GM12872 (cell line): ENCODE data around the gene MRPL33.

ENCODE experiments used
- TF ChIP-seq, protein P1 (sequence below): IDR thresholded peaks from 3 replicates; pipeline ENCODE4 v1.5.1; 2011; ENCODE audit warnings: low read depth, mild to moderate bottlenecking, low read length, moderate library complexity; ENCODE audit not compliant: insufficient read depth

Gene MRPL33

DNA sequence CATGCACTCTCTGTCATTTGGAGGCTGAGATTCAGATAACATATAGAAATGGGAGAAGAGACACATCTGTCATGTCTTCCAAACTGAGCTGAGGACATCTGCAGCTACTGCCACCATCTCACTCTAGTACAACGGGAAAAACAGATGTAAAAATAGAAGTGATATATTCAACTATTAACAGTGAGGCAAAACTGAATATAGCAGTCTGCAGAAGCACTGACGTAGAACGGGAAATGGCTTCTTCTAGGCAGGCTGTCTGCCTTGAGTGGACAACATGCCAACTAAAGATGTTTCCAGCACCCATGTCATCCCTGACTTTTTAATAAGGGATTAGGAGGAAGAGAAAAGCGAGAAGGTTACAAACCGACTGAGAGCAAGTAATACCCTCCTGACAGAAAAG is 51.6 kb downstream of the MRPL33 start:
- TF ChIP-seq, protein P1, sequence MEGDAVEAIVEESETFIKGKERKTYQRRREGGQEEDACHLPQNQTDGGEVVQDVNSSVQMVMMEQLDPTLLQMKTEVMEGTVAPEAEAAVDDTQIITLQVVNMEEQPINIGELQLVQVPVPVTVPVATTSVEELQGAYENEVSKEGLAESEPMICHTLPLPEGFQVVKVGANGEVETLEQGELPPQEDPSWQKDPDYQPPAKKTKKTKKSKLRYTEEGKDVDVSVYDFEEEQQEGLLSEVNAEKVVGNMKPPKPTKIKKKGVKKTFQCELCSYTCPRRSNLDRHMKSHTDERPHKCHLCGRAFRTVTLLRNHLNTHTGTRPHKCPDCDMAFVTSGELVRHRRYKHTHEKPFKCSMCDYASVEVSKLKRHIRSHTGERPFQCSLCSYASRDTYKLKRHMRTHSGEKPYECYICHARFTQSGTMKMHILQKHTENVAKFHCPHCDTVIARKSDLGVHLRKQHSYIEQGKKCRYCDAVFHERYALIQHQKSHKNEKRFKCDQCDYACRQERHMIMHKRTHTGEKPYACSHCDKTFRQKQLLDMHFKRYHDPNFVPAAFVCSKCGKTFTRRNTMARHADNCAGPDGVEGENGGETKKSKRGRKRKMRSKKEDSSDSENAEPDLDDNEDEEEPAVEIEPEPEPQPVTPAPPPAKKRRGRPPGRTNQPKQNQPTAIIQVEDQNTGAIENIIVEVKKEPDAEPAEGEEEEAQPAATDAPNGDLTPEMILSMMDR = no peak

DNA sequence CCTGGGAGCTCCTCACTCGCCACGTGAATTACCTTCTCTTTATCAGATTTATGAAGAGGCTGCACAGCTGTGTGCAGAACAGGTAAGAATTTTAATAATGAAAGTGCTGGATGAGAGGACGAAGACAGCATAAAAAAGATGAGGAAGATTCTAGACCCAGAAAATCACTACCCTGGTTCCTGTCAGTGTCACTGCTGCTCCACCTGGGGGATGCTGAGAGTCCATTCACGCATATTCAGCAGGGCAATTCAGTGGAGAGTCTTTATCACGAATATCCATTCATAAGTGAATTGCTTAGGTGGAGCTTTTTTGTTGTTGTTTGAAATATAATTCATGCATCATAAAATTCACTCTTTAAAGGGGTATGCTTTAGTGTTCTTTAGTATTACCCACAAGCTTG is 52.0 kb downstream of the MRPL33 start:
- TF ChIP-seq, protein P1 = no peak

GRCh38 chr2:27824401-27824800 is 52.9 kb downstream of the MRPL33 start:
- TF ChIP-seq, protein P1 = no peak

GRCh38 chr2:27828305-27828704 is 56.8 kb downstream of the MRPL33 start:
- TF ChIP-seq, protein P1 = no peak
